Uterus (tissue), 4 donors: ENCODE measurements around the gene SMARCA4. TPM values are rescaled to one million over a fixed set of nuclear protein-coding genes. Genes with fewer than 3 reads are reported as not detected.
"Not testable (repeated sequence)": the region's sequence is repeated elsewhere in the genome, so short reads cannot be mapped to it uniquely, and the experiment has no call there.

Experiments used
- DNase-seq, 2 donors: peaks; one replicate each; pipeline ENCODE4 v3.0.0-alpha.2; 2019 to 2020
- H3K27ac ChIP-seq, 2 donors: fragments of 200-600 bp; sonication (generic); 1 replicate in 1 of 2; 2 replicates in 1 of 2; pipeline ENCODE4 v1.5.1; 2016 to 2018
- H3K27me3 ChIP-seq, 2 donors: fragments of 200-600 bp; sonication (generic); one replicate each; pipeline ENCODE4 v1.5.1; 2018 to 2019; ENCODE audit warnings: control low read depth in 1 of 2
- H3K36me3 ChIP-seq, 2 donors: fragments of 200-600 bp; sonication (generic); one replicate each; pipeline ENCODE4 v1.5.1; 2019; ENCODE audit warnings: control low read depth in 1 of 2
- H3K4me1 ChIP-seq, 2 donors: fragments of 200-600 bp; sonication (generic); one replicate each; pipeline ENCODE4 v1.5.1; 2018 to 2019; ENCODE audit warnings: control low read depth in 1 of 2
- H3K4me3 ChIP-seq, 2 donors: fragments of 200-600 bp; sonication (generic); 1 replicate in 1 of 2; 2 replicates in 1 of 2; pipeline ENCODE4 v1.5.1; 2018 to 2019; ENCODE audit warnings: mild to moderate bottlenecking in 1 of 2
- H3K9me3 ChIP-seq, 2 donors: fragments of 200-600 bp; sonication (generic); one replicate each; pipeline ENCODE4 v1.5.1; 2019; ENCODE audit warnings: control low read depth in 1 of 2
- POLR2A ChIP-seq, 2 donors: fragments of 450-650 bp; IDR thresholded peaks; one replicate each; pipeline ENCODE4 v1.6.1; 2016; ENCODE audit warnings: antibody characterized with exemption in 2 of 2, mild to moderate bottlenecking in 1 of 2, moderate library complexity in 1 of 2
- intact Hi-C: fragments of 100-400 bp; cut with DNase I; formaldehyde crosslinking; loops from one replicate; pipeline ENCODE4 v1.15.1; 2023; ENCODE audit warnings: low total_unique reads
- total RNA-seq, 4 donors: library from RNA; depleted of rRNA in 3 of 4; stranded (reverse); fragments of >200 nt in 3 of 4; gene quantifications; one replicate each; pipeline versions ENCODE4 v1.1.0 to v1.2.4, GENCODE V29; 2014 to 2023
- TF ChIP-seq, protein P1 (sequence below), 4 experiments: fragments of 200-600 bp in 2 of 4; fragments of 450-650 bp in 2 of 4; sonication (generic) in 2 of 4; IDR thresholded peaks; one replicate each; pipeline ENCODE4 v1.5.1; 2016 to 2019; ENCODE audit warnings: antibody characterized with exemption in 4 of 4, mild to moderate bottlenecking in 2 of 4, moderate library complexity in 1 of 4
- donor health status: DM: yes; HTN: yes; CAD: no.

Gene SMARCA4
- total RNA-seq, 4 donors from 2014 or later, result 44.6 to 78.7 (median 76.2) TPM

DNA sequence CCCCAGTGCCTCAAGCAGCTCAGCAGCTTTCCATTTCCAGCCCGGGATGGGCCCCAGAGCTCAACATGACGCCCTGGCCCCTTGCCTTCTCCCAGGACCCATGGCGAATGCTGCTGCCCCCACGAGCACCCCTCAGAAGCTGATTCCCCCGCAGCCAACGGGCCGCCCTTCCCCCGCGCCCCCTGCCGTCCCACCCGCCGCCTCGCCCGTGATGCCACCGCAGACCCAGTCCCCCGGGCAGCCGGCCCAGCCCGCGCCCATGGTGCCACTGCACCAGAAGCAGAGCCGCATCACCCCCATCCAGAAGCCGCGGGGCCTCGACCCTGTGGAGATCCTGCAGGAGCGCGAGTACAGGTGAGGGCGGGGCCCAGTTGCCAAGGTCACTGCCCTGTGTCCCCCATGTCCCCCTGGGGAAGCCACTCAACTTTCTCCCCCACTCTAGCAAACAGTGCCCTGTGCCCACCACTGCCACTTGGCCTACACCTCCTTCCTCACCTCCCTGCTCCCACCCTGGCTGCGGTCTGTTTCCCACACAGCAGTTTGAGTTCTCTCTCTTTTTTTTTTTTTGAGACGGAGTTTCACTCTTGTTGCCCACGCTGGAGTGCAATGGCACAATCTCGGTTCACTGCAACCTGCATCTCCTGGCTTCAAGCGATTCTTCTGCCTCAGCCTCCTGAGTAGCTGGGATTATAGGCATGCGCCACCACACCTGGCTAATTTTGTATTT, 26.9 kb downstream of the SMARCA4 start:
- DNase-seq, result no peak
- Histone ChIP-seq H3K27ac (no peak overlapping the region), H3K27me3 (no peaks in the 10 kb centered on the region), H3K4me3 (no peak overlapping the region), H3K36me3 (no peaks in the 10 kb centered on the region), H3K9me3 (no peaks in the 10 kb centered on the region), H3K4me1 (no peaks in the 10 kb centered on the region)
- intact Hi-C loops, result no loop called here
- TF ChIP-seq POLR2A (IDR thresholded peaks at IDR 0.05), result no peak
- TF ChIP-seq, protein P1, sequence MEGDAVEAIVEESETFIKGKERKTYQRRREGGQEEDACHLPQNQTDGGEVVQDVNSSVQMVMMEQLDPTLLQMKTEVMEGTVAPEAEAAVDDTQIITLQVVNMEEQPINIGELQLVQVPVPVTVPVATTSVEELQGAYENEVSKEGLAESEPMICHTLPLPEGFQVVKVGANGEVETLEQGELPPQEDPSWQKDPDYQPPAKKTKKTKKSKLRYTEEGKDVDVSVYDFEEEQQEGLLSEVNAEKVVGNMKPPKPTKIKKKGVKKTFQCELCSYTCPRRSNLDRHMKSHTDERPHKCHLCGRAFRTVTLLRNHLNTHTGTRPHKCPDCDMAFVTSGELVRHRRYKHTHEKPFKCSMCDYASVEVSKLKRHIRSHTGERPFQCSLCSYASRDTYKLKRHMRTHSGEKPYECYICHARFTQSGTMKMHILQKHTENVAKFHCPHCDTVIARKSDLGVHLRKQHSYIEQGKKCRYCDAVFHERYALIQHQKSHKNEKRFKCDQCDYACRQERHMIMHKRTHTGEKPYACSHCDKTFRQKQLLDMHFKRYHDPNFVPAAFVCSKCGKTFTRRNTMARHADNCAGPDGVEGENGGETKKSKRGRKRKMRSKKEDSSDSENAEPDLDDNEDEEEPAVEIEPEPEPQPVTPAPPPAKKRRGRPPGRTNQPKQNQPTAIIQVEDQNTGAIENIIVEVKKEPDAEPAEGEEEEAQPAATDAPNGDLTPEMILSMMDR (IDR thresholded peaks at IDR 0.05), result no peak

DNA sequence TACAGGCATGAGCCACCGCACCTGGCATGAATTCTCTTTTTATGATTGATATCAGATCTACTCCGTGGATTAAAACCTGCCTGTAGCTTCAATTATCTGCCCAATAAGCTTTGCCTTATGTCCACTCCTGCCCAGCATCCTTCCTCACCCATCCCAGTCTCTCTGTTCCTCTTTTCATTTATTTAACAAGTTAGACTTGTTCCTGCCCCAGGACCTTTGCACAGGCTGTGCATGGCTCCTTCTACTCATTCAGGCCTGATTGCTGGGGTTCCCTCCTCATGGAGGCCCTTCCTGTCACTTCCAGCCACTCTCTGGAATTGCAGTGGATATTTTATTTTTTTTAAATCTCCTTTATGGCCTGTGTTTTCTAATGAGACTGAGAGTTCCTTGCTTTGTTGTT, 27.6 kb downstream of the SMARCA4 start:
- TF ChIP-seq POLR2A (IDR thresholded peaks at IDR 0.05), result no peak
- TF ChIP-seq, protein P1 (IDR thresholded peaks at IDR 0.05), result no peak
- intact Hi-C loops, result no loop called here
- Histone ChIP-seq H3K4me3 (no peak overlapping the region), H3K9me3 (no peaks in the 10 kb centered on the region), H3K27ac (no peak overlapping the region), H3K4me1 (no peaks in the 10 kb centered on the region), H3K27me3 (no peaks in the 10 kb centered on the region), H3K36me3 (no peaks in the 10 kb centered on the region)
- DNase-seq, result no peak

DNA sequence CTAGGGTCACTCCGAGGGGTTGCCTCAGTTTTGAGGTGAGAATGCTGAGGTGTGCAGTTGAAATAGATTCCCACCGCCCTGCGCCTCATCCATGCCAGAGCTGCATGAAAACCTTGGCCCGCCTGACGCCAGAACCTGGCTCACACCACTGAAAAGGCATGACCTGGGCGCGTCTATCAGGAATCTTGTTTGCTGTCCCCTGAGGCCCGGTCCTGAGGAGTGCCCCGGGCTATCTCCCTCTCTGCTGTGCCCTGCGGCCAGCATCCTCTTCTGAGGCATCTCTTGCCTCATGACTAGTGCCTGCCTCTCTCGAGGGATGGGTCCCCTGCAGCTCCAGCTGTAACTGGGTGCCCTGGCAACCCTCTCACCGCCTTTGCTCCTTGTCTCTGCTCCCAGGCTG, 28.1 kb downstream of the SMARCA4 start:
- no peaks in the 10 kb centered on the region for H3K36me3 ChIP-seq
- H3K27me3 ChIP-seq, result no peaks in the 10 kb centered on the region
- no peak for DNase-seq
- TF ChIP-seq, protein P1 (IDR thresholded peaks at IDR 0.05), result no peak
- no peak for TF ChIP-seq POLR2A (IDR thresholded peaks at IDR 0.05)
- H3K4me3 ChIP-seq, result no peak overlapping the region
- no peaks in the 10 kb centered on the region for H3K4me1 ChIP-seq
- H3K9me3 ChIP-seq, result no peaks in the 10 kb centered on the region
- intact Hi-C loops, result no loop called here
- no peak overlapping the region for H3K27ac ChIP-seq

DNA sequence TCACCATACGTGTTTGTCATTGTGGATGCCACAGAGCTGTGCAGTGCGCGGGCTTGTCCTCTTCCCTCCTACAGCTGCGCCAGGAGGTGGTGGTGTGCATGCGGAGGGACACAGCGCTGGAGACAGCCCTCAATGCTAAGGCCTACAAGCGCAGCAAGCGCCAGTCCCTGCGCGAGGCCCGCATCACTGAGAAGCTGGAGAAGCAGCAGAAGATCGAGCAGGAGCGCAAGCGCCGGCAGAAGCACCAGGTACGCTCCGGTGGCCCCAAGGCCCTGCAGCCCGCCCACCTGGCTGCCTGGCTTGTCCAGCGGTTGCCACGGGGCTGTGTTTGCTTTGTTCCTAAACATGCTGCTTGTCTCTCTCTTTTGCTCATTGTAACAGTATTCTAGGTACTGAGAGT, 30.2 kb downstream of the SMARCA4 start:
- Histone ChIP-seq H3K4me3 (no peak overlapping the region), H3K9me3 (no peaks in the 10 kb centered on the region), H3K4me1 (no peaks in the 10 kb centered on the region), H3K27ac (no peak overlapping the region), H3K36me3 (no peaks in the 10 kb centered on the region), H3K27me3 (no peaks in the 10 kb centered on the region)
- TF ChIP-seq, protein P1 (IDR thresholded peaks at IDR 0.05), result no peak
- no peak for TF ChIP-seq POLR2A (IDR thresholded peaks at IDR 0.05)
- no peak for DNase-seq
- intact Hi-C loops, result no loop called here

DNA sequence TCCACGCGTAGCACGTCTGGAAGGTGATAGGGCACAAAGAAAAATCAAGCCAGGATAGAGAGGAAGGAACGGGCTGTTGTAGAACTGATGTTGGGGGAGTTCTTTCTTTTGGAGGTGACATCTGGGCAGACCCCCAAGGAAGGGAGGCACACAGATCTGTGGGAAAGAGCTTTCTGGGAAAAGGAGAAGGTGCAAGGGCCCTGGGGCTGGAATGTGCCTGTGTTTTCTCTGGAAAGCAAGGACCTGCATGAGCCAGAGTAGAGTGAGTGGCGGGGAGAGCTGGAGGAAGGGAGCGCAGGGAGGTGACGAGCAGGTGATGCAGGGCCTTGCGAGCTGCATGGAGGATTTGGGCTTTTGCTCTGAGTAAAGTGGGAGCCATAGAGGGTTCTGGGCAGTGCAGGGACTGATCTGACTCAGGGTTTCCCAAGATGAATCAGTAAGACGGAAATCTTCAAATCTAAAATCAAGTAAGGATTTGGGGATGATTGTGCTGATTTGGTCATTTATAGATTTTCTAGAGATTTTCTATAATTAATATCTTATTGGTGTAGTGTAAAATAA, 30.8 kb downstream of the SMARCA4 start:
- no peaks in the 10 kb centered on the region for H3K9me3 ChIP-seq
- DNase-seq, result no peak
- TF ChIP-seq POLR2A (IDR thresholded peaks at IDR 0.05), result no peak
- TF ChIP-seq, protein P1 (IDR thresholded peaks at IDR 0.05), result no peak
- no peak overlapping the region for H3K4me3 ChIP-seq
- intact Hi-C loops, result no loop called here
- no peaks in the 10 kb centered on the region for H3K36me3 ChIP-seq
- H3K27me3 ChIP-seq, result no peaks in the 10 kb centered on the region
- no peaks in the 10 kb centered on the region for H3K4me1 ChIP-seq
- H3K27ac ChIP-seq, result no peak overlapping the region

DNA sequence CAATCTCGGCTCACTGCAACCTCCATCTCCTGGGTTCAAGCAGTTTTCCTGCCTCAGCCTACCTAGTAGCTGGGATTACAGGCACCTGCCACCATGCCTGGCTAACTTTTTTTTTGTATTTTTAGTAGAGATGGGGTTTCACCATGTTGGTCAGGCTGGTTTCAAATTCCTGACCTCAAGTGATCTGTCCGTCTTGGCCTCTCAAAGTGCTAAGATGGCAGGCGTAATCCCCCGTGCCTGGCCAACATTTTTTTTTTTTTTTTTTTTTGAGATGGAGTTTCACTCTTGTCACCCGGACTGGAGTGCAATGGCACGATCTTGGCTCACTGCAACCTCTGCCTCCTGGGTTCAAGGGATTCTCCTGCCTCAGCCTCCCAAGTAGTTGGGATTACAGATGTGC, 31.3 kb downstream of the SMARCA4 start:
- H3K9me3 ChIP-seq, H3K27ac ChIP-seq, H3K4me1 ChIP-seq, H3K36me3 ChIP-seq, DNase-seq, H3K4me3 ChIP-seq, H3K27me3 ChIP-seq, intact Hi-C loops: not testable (repeated sequence)
